Measurements from ENCODE around the gene GALNT15. TPM values are rescaled to one million over a fixed set of nuclear protein-coding genes. Genes with fewer than 3 reads are reported as not detected.

Gene GALNT15
- total and polyA plus RNA-seq, 8 donors = 4.2 to 133 (median 25.3) TPM

DNA sequence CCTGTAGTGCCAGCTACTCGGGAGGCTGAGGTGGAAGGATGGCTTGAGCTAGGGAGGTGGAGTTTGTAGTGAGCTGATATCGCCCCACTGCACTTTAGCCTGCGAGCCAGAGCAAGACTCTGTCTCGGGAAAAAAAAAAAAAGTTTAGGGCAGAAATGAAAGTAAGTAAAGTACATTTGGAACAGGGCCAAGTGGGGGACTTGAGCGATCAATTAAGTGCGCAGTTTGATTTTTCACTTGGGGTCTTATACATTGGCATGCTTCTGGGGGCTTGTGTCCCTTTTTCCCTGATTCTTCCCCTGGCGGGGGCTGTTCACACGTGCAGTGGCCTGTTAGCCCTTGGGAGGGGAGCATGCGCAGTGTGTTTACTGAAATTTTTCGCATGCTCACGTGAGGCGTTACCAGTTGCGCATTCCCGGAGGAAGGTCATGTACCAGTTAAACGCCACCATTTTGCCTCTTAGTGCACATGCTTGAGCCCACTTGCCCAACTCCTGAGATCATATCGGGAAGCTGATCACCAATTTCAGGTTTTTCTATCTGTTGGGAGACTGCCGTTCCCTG is 42.0 kb downstream of the GALNT15 start:
- intact Hi-C loops (cut with DNase I; ENCODE audit: low total_unique reads) = no loop called here
- Histone ChIP-seq H3K4me3 (no peak overlapping the region), H3K27me3 (no peaks in the 10 kb centered on the region), H3K27ac (no peak overlapping the region), H3K9me3 (no peaks in the 10 kb centered on the region), H3K36me3 (peaks cover 0 to 31% (median 5%) of the 10 kb centered on the region in 4 donors), H3K4me1 (no peaks in the 10 kb centered on the region)
- 86 to 91% (median 90%) methylated on average over 17 of the region's 17 CpGs for WGBS, 5 donors
- no peak for DNase-seq
- TF ChIP-seq POLR2AphosphoS5 (IDR thresholded peaks at IDR 0.05) = no peak
- TF ChIP-seq, protein P1, sequence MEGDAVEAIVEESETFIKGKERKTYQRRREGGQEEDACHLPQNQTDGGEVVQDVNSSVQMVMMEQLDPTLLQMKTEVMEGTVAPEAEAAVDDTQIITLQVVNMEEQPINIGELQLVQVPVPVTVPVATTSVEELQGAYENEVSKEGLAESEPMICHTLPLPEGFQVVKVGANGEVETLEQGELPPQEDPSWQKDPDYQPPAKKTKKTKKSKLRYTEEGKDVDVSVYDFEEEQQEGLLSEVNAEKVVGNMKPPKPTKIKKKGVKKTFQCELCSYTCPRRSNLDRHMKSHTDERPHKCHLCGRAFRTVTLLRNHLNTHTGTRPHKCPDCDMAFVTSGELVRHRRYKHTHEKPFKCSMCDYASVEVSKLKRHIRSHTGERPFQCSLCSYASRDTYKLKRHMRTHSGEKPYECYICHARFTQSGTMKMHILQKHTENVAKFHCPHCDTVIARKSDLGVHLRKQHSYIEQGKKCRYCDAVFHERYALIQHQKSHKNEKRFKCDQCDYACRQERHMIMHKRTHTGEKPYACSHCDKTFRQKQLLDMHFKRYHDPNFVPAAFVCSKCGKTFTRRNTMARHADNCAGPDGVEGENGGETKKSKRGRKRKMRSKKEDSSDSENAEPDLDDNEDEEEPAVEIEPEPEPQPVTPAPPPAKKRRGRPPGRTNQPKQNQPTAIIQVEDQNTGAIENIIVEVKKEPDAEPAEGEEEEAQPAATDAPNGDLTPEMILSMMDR (IDR thresholded peaks at IDR 0.05) = no peak
- no peak for TF ChIP-seq EP300 (IDR thresholded peaks at IDR 0.05)
- no peak for TF ChIP-seq POLR2A (IDR thresholded peaks at IDR 0.05)

GRCh38 chr3:16219777-16220176 is 45.3 kb downstream of the GALNT15 start:
- H3K4me1 ChIP-seq = no peaks in the 10 kb centered on the region
- no peaks in the 10 kb centered on the region for H3K27me3 ChIP-seq
- intact Hi-C loops (cut with DNase I; ENCODE audit: low total_unique reads) = no loop called here
- H3K9me3 ChIP-seq = peaks cover 0 to 8% (median 0%) of the 10 kb centered on the region in 4 donors
- H3K36me3 ChIP-seq = peaks cover 0 to 27% (median 8%) of the 10 kb centered on the region in 4 donors
- 70 to 95% (median 90%) methylated on average over 2 to 3 of the region's 3 CpGs for WGBS, 5 donors
- TF ChIP-seq POLR2AphosphoS5 (IDR thresholded peaks at IDR 0.05) (no peak), POLR2A (IDR thresholded peaks at IDR 0.05) (no peak), EP300 (IDR thresholded peaks at IDR 0.05) (no peak)
- TF ChIP-seq, protein P1 (IDR thresholded peaks at IDR 0.05) = no peak
- no peak overlapping the region for H3K27ac ChIP-seq
- DNase-seq = no peak
- no peak overlapping the region for H3K4me3 ChIP-seq

- TF ChIP-seq, protein P1 (IDR thresholded peaks at IDR 0.05) = no peak
- TF ChIP-seq EP300 (IDR thresholded peaks at IDR 0.05) (no peak), POLR2AphosphoS5 (IDR thresholded peaks at IDR 0.05) (no peak), POLR2A (IDR thresholded peaks at IDR 0.05) (no peak)
- WGBS, 5 donors = 54 to 88% (median 80%) methylated on average over 3 of the region's 3 CpGs
- no peaks in the 10 kb centered on the region for H3K4me1 ChIP-seq
- no peak for DNase-seq
- H3K27me3 ChIP-seq = no peaks in the 10 kb centered on the region
- H3K36me3 ChIP-seq = peaks cover 0 to 27% (median 8%) of the 10 kb centered on the region in 4 donors
- H3K27ac ChIP-seq = no peak overlapping the region
- intact Hi-C loops (cut with DNase I; ENCODE audit: low total_unique reads) = no loop called here
- peaks cover 0 to 8% (median 0%) of the 10 kb centered on the region in 4 donors for H3K9me3 ChIP-seq
- H3K4me3 ChIP-seq = no peak overlapping the region
These were observed 47.5 kb downstream of the GALNT15 start for GRCh38 chr3:16221990-16222389.

DNA sequence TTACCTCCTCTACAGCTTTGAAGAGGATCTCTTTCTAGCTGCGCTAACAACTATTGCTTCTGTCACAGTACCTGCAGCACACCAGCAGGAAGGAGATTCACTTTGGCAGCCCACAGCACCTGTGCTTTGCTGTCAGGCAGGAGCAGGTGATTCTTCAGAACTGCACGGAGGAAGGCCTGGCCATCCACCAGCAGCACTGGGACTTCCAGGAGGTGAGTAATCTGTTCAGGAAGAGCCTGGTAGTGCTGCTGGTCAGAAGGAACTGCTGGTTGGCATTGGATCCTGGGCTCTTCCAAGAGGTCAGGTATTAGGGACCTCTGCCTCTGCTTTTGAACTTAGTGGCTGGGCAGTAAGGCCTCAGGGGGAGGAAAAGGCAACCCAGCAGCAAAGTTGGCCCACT is 48.1 kb downstream of the GALNT15 start:
- 82 to 92% (median 87%) methylated on average over 2 of the region's 2 CpGs for WGBS, 5 donors
- Histone ChIP-seq H3K27me3 (no peaks in the 10 kb centered on the region), H3K36me3 (peaks cover 0 to 27% (median 8%) of the 10 kb centered on the region in 4 donors), H3K27ac (no peak overlapping the region), H3K4me3 (no peak overlapping the region), H3K9me3 (peaks cover 0 to 8% (median 0%) of the 10 kb centered on the region in 4 donors), H3K4me1 (no peaks in the 10 kb centered on the region)
- no peak for DNase-seq
- intact Hi-C loops (cut with DNase I; ENCODE audit: low total_unique reads) = no loop called here
- TF ChIP-seq POLR2AphosphoS5 (IDR thresholded peaks at IDR 0.05) (no peak), EP300 (IDR thresholded peaks at IDR 0.05) (no peak), POLR2A (IDR thresholded peaks at IDR 0.05) (no peak)
- TF ChIP-seq, protein P1 (IDR thresholded peaks at IDR 0.05) = no peak

All from stomach (tissue), 9 donors.